Measurements from ENCODE around the gene TRAF3.

The TRAF3 gene

DNA sequence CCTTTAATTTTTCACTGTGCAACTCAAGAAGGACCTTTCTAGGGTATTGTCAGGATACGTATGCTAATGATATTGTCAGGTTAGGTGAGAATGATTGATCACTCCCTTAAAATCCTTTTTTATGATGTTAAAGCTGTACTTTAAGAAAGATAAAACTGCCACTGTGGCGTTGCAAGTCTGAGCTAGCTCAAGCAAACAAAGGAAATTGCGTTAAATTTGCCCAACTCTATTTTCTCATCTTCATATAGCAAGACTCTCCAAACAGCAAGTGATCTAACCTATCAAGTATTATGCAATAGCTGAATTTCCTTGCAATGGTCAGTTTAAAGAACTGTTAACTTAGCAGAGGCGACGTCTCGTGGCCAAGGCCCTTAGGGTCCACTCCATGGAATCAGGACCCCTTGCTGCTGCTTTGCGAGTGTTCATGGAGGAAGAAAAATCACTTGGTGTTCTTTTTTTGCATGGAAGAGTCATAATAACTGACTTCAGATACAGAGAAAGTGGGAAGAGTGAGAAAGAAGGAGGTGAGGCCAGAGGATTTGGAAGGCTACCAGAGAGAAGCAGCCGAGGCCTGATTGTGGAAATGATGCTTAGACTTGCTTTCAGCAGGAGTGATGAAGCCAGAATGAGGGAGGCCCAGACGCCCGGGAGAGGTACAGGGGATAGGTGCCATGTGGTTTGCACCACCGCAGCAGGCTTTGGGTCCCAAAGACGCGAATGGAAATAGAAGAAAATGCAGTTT, 2.5 kb downstream of the TRAF3 start:
- H3K4me3 ChIP-seq (ENCODE audit: low read depth, low read length): no peak overlapping the region
- TF ChIP-seq, protein P1, sequence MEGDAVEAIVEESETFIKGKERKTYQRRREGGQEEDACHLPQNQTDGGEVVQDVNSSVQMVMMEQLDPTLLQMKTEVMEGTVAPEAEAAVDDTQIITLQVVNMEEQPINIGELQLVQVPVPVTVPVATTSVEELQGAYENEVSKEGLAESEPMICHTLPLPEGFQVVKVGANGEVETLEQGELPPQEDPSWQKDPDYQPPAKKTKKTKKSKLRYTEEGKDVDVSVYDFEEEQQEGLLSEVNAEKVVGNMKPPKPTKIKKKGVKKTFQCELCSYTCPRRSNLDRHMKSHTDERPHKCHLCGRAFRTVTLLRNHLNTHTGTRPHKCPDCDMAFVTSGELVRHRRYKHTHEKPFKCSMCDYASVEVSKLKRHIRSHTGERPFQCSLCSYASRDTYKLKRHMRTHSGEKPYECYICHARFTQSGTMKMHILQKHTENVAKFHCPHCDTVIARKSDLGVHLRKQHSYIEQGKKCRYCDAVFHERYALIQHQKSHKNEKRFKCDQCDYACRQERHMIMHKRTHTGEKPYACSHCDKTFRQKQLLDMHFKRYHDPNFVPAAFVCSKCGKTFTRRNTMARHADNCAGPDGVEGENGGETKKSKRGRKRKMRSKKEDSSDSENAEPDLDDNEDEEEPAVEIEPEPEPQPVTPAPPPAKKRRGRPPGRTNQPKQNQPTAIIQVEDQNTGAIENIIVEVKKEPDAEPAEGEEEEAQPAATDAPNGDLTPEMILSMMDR (conservative IDR thresholded peaks at IDR 0.05; ENCODE audit: low read depth, low read length): no peak
- DNase-seq (ENCODE audit: low read depth): peak; percentile 55

DNA sequence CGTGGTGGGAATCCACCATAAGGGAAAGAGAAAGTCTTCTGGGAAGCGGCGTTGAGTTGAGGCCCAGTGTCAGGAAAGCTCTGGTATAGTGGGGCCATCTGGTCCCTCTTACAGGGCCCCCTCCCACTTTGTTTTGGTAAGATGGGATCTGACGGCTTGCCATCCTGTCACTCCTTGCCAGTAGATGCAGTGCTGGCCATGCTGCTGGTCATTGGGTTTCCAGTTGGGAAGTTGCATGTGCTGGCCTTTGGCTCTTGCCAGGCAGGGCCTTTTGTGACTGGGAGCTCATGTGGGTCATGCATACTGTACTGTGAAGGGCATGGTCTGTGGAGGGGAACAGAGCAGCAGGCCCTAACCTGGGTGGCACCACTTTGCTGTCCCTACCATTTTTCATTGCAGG, 3.8 kb downstream of the TRAF3 start:
- TF ChIP-seq, protein P1 (conservative IDR thresholded peaks at IDR 0.05; ENCODE audit: low read depth, low read length): no peak
- no peak for DNase-seq (ENCODE audit: low read depth)
- H3K4me3 ChIP-seq (ENCODE audit: low read depth, low read length): no peak overlapping the region

DNA sequence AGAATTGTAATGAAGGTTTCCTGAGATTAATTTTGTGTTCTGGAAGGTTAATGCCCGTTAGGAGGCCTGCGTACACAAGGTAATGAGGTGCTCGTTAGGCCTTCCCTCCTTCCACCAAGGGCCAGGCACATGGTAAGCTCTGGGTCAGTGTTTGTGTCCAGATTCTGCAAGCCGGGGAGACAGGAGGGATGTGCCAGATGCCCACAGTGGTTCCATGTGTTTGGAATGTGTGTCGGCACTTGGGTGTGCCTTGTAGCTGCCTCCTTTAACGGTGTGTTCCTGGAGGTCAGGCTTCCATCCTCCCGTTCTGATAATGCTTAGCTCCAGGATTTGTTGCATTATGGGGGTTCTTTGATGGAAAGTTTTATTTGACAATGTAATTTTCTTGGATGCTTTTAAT, 5.7 kb downstream of the TRAF3 start:
- no peak for DNase-seq (ENCODE audit: low read depth)
- H3K4me3 ChIP-seq (ENCODE audit: low read depth, low read length): no peak overlapping the region
- TF ChIP-seq, protein P1 (conservative IDR thresholded peaks at IDR 0.05; ENCODE audit: low read depth, low read length): no peak

DNA sequence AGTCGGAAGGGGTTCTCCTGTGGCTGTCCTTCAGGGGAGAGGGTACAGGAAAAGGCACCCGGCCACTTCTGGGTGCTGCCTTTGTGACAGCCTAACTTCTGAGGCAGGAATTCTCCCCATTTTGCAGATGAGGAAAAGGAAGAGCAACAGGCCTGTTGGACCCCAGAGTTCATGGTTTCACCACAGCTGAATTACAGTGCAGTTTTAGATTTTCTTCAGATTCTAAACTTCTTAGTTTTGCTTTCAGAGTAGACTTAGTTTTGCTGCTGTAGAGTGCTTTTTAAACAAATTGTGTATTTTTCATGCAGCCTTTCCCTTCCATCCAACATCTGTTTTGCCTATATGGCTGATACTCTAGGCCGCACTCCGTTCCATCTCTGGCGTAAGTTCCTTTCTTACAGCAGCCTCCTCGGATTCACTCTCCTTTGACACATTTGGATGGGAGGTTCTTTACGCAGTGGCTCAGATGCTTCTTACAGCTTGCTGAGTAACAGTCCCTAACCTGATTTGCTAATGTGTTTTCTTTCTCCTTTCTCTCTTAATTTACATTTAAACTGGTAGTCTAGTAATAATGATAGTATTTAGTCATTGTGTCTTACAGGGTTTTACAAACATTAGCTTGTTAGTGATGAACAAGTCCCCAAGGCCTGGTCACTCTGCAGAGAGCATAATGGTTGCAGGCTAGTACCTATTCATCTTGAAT, 7.8 kb downstream of the TRAF3 start:
- DNase-seq (ENCODE audit: low read depth): no peak
- TF ChIP-seq, protein P1 (conservative IDR thresholded peaks at IDR 0.05; ENCODE audit: low read depth, low read length): no peak
- no peak overlapping the region for H3K4me3 ChIP-seq (ENCODE audit: low read depth, low read length)

DNA sequence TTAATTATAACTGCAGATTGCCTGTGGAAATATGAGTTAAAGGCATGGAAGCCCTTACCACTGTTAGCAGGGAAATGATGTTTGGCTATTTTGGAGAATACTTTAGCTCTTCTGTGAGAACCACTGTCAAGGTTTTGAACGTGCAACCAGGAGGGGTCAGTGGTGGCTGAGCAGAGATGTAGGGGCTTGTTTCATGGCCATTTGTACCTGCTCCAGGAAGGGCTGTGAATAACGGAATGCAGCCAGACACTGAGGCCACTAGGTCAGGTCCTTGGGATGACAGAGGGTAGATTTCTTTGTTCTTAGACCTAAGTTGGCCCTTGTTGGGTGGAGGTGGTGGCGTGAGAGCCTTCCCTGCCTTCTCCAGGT, 8.3 kb downstream of the TRAF3 start:
- DNase-seq (ENCODE audit: low read depth): no peak
- H3K4me3 ChIP-seq (ENCODE audit: low read depth, low read length): no peak overlapping the region
- TF ChIP-seq, protein P1 (conservative IDR thresholded peaks at IDR 0.05; ENCODE audit: low read depth, low read length): peak; percentile 18

DNA sequence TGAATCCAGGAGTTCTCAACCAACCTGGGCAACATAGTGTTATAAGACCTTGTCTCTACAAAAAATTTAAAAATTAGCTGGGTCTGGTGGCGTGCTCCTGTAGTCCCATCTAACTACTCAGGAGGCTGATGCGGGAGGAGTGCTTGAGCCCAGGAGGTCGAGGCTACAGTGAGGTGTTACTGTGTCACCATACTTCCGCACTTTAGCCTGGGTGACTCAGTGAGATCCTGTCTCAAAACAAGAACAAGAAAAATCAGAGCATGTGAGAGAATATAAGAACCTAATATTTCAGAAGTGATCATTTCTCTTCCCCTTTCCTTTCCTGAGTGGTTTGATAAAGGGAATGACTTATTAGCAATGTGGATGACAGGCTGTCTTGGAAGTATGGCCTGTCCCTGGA, 9.5 kb downstream of the TRAF3 start:
- peak; percentile 38 for DNase-seq (ENCODE audit: low read depth)
- TF ChIP-seq, protein P1 (conservative IDR thresholded peaks at IDR 0.05; ENCODE audit: low read depth, low read length): no peak
- H3K4me3 ChIP-seq (ENCODE audit: low read depth, low read length): no peak overlapping the region

DNA sequence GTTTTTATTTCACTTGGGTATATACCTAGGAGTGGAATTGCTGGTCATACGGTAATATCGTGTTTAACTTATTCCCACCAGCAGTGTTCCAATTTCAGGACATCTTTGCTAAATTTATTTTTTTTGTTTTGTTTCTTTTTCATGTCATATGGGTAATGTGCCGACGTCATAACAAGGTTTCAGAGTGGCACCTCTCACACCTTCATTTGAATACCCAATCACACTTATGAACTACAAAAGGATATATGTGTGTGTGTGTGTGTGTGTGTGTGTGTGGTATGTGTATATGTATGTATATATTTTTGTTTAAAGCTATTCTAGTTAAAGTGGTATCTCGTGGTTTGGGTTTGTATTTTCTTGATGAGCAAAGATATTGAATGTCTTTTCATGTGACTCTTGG, 12.1 kb downstream of the TRAF3 start:
- DNase-seq (ENCODE audit: low read depth): no peak
- no peak overlapping the region for H3K4me3 ChIP-seq (ENCODE audit: low read depth, low read length)
- TF ChIP-seq, protein P1 (conservative IDR thresholded peaks at IDR 0.05; ENCODE audit: low read depth, low read length): no peak
